CD14-positive monocyte (primary cell): ENCODE results near the gene WNT7B. TPM values are rescaled to one million over a fixed set of nuclear protein-coding genes. Genes with fewer than 3 reads are reported as not detected.

ENCODE experiments used
- DNase-seq, 3 donors: peaks; one replicate each; pipeline ENCODE4 v3.0.0-alpha.2; 2011 to 2022
- H2AFZ ChIP-seq: 2 replicates; pipeline ENCODE4 v1.6.0; 2012; ENCODE audit warnings: mild to moderate bottlenecking, low read depth, low read length, inconsistent platforms; ENCODE audit not compliant: insufficient read depth, poor library complexity, severe bottlenecking
- H3K27ac ChIP-seq, 2 donors: 1 replicate in 1 of 2; 2 replicates in 1 of 2; pipeline ENCODE4 v1.5.1; 2012 to 2013; ENCODE audit warnings: low read length in 2 of 2, control low read depth in 1 of 2, inconsistent platforms in 1 of 2, low read depth in 1 of 2, mild to moderate bottlenecking in 1 of 2
- H3K27me3 ChIP-seq, 2 donors: one replicate each; pipeline versions ENCODE4 v1.6.0 to v1.6.1; 2011 to 2013; ENCODE audit warnings: low read length in 2 of 2; ENCODE audit not compliant: control insufficient read depth in 2 of 2, insufficient read depth in 2 of 2
- H3K36me3 ChIP-seq, 2 donors: replicated peaks in 1 of 2; 1 replicate in 1 of 2; 2 replicates in 1 of 2; pipeline versions ENCODE4 v1.5.1 to v1.6.1; 2012 to 2013; ENCODE audit warnings: low read length in 2 of 2, control low read depth in 1 of 2, inconsistent platforms in 1 of 2, mild to moderate bottlenecking in 1 of 2; ENCODE audit not compliant: insufficient read depth in 2 of 2, control insufficient read depth in 1 of 2
- H3K4me1 ChIP-seq, 2 donors: 1 replicate in 1 of 2; 2 replicates in 1 of 2; pipeline versions ENCODE4 v1.5.1 to v1.6.1; 2012 to 2013; ENCODE audit warnings: low read length in 2 of 2, control low read depth in 1 of 2, inconsistent platforms in 1 of 2, mild to moderate bottlenecking in 1 of 2, moderate library complexity in 1 of 2; ENCODE audit not compliant: insufficient read depth in 2 of 2, control insufficient read depth in 1 of 2
- H3K4me2 ChIP-seq: replicated peaks from 2 replicates; pipeline ENCODE3; 2012; ENCODE audit warnings: low read length, moderate library complexity, mild to moderate bottlenecking; ENCODE audit not compliant: poor library complexity, severe bottlenecking; ENCODE audit errors: extremely low read depth
- H3K4me3 ChIP-seq, 3 experiments: fragments of 200-600 bp in 1 of 3; sonication (generic) in 1 of 3; replicated peaks in 1 of 3; 1 replicate in 2 of 3; 2 replicates in 1 of 3; pipeline ENCODE4 v1.5.1; 2011 to 2013; ENCODE audit warnings: low read length in 3 of 3, mild to moderate bottlenecking in 3 of 3, control low read depth in 2 of 3, low read depth in 2 of 3, inconsistent platforms in 1 of 3, moderate library complexity in 1 of 3
- H3K79me2 ChIP-seq: 2 replicates; pipeline ENCODE4 v1.6.0; 2012; ENCODE audit warnings: mild to moderate bottlenecking, control low read depth, inconsistent platforms, low read length, moderate library complexity; ENCODE audit not compliant: insufficient read depth
- H3K9ac ChIP-seq: 2 replicates; pipeline ENCODE4 v1.6.0; 2017; ENCODE audit warnings: low read length, mild to moderate bottlenecking; ENCODE audit not compliant: insufficient read depth, poor library complexity, severe bottlenecking
- H3K9me3 ChIP-seq, 2 donors: replicated peaks in 1 of 2; 1 replicate in 1 of 2; 2 replicates in 1 of 2; pipeline versions ENCODE4 v1.5.1 to v1.6.1; 2012 to 2013; ENCODE audit warnings: low read length in 2 of 2, control low read depth in 1 of 2; ENCODE audit not compliant: control insufficient read depth in 1 of 2, insufficient read depth in 1 of 2
- H4K20me1 ChIP-seq: 2 replicates; pipeline ENCODE4 v1.6.0; 2012; ENCODE audit warnings: mild to moderate bottlenecking, low read length, control low read depth, moderate library complexity; ENCODE audit not compliant: insufficient read depth
- H3K27ac Mint-ChIP-seq, 7 donors: one replicate each; pipeline ENCODE4 v1.8.0; 2020; ENCODE audit warnings: mild to moderate bottlenecking in 7 of 7, mixed read lengths in 7 of 7, moderate library complexity in 6 of 7, inconsistent platforms in 2 of 7
- H3K27me3 Mint-ChIP-seq, 3 donors: one replicate each; pipeline ENCODE4 v1.8.0; 2021 to 2022; ENCODE audit warnings: low read depth in 3 of 3, mild to moderate bottlenecking in 3 of 3, mixed read lengths in 3 of 3, moderate library complexity in 3 of 3, inconsistent platforms in 1 of 3
- H3K36me3 Mint-ChIP-seq, 2 donors: one replicate each; pipeline ENCODE4 v1.8.0; 2020; ENCODE audit warnings: mixed read lengths in 2 of 2, inconsistent platforms in 1 of 2, mild to moderate bottlenecking in 1 of 2
- H3K4me1 Mint-ChIP-seq: one replicate; pipeline ENCODE4 v1.8.0; 2020; ENCODE audit warnings: mild to moderate bottlenecking, mixed read lengths
- H3K4me3 Mint-ChIP-seq, 2 donors: one replicate each; pipeline ENCODE4 v1.8.0; 2020; ENCODE audit warnings: mild to moderate bottlenecking in 2 of 2, mixed read lengths in 2 of 2, moderate library complexity in 1 of 2
- H3K9me3 Mint-ChIP-seq, 7 donors: one replicate each; pipeline ENCODE4 v1.8.0; 2020 to 2022; ENCODE audit warnings: mixed read lengths in 7 of 7, mild to moderate bottlenecking in 6 of 7, moderate library complexity in 6 of 7, inconsistent platforms in 2 of 7
- CTCF ChIP-seq: fragments of 200-600 bp; IDR thresholded peaks from one replicate; pipeline ENCODE4 v1.8.0; 2022; ENCODE audit warnings: antibody characterized with exemption, mild to moderate bottlenecking
- WGBS: methylation state at CpG from one replicate; pipeline ENCODE4 v1.1.5; 2013; ENCODE audit warnings: missing lambda C conversion rate; ENCODE audit not compliant: insufficient coverage; 5-methylcytosine and 5-hydroxymethylcytosine counted together
- intact Hi-C, 2 donors: fragments of 100-400 bp; cut with micrococcal nuclease; formaldehyde crosslinking; loops; one replicate each; pipeline versions ENCODE4 v1.15.0 to v1.15.1; 2023
- polyA plus RNA-seq, 3 donors: library from polyadenylated mRNA; depleted of rRNA in 1 of 3; unstranded in 2 of 3; stranded (reverse) in 1 of 3; fragments of 300-500 nt in 2 of 3; fragments of >200 nt in 1 of 3; fragmentation: Illumina TruSeq in 2 of 3; gene quantifications; 1 replicate in 2 of 3; 2 replicates in 1 of 3; pipeline ENCODE4 v1.2.3, GENCODE V29; 2012 to 2021

WNT7B gene
- polyA plus RNA-seq, 3 donors, result not detected

- Histone ChIP-seq H3K27me3 (peaks cover 0 to 17% of the 10 kb centered on the region in 2 donors), H3K36me3 (no peaks in the 10 kb centered on the region)
- peaks cover 3 to 43% (median 19%) of the 10 kb centered on the region in 3 donors for H3K27me3 Mint-ChIP-seq
Observed at GRCh38 chr22:45932071-45932470, 44.9 kb downstream of the WNT7B start.

GRCh38 chr22:45931042-45931441 is 45.9 kb downstream of the WNT7B start:
- Histone ChIP-seq H2AFZ (no peak overlapping the region), H3K4me1 (no peaks in the 10 kb centered on the region), H3K9me3 (no peaks in the 10 kb centered on the region), H3K27me3 (peaks cover 0 to 17% of the 10 kb centered on the region in 2 donors), H3K9ac (no peak overlapping the region), H3K4me3 (no peak overlapping the region), H3K36me3 (no peaks in the 10 kb centered on the region), H3K79me2 (no peaks in the 10 kb centered on the region), H4K20me1 (no peaks in the 10 kb centered on the region), H3K4me2 (no peak overlapping the region), H3K27ac (no peak overlapping the region)
- Mint-ChIP-seq H3K36me3 (no peaks in the 10 kb centered on the region), H3K4me3 (no peak overlapping the region), H3K9me3 (peaks cover 0 to 1% (median 0%) of the 10 kb centered on the region in 7 donors), H3K27me3 (peaks cover 4 to 39% (median 17%) of the 10 kb centered on the region in 3 donors), H3K27ac (no peak overlapping the region), H3K4me1 (no peaks in the 10 kb centered on the region)
- 79% methylated on average over 38 of the region's 38 CpGs for WGBS
- DNase-seq, result no peak
- intact Hi-C loops, result no loop called here
- no peak for TF ChIP-seq CTCF

More at GRCh38 chr22:45932071-45932470, 44.9 kb downstream of the WNT7B start:
- intact Hi-C loops, result no loop called here
- Mint-ChIP-seq H3K4me3 (peak overlapping the region in 1 of 2 donors; percentile 23), H3K27ac (no peak overlapping the region), H3K9me3 (peaks cover 0 to 1% (median 0%) of the 10 kb centered on the region in 7 donors), H3K4me1 (no peaks in the 10 kb centered on the region), H3K36me3 (no peaks in the 10 kb centered on the region)
- Histone ChIP-seq H3K4me1 (no peaks in the 10 kb centered on the region), H4K20me1 (no peaks in the 10 kb centered on the region), H3K4me2 (no peak overlapping the region), H3K79me2 (no peaks in the 10 kb centered on the region), H2AFZ (no peak overlapping the region), H3K4me3 (no peak overlapping the region), H3K9ac (no peak overlapping the region), H3K9me3 (no peaks in the 10 kb centered on the region), H3K27ac (no peak overlapping the region)
- no peak for DNase-seq
- TF ChIP-seq CTCF, result no peak
- 95% methylated on average over 3 of the region's 6 CpGs for WGBS
